Measurements from ENCODE around the gene MAML3.
"Not testable (repeated sequence)": the region's sequence is repeated elsewhere in the genome, so short reads cannot be mapped to it uniquely, and the experiment has no call there.

Gene MAML3

DNA sequence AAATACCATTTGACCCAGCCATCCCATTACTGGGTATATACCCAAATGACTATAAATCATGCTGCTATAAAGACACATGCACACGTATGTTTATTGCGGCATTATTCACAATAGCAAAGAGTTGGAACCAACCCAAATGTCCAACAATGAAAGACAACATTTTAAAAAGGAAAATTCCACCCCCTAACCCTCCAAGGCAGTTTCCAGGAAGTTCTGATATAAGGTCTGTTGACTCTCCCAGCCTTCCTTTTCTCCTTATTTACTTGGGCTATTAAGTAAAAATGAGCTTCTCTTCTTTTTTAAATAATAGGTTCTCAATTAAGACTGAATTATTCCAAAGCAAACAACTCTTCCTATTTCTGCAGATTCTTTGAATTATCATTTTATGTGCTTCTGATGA lies 209.1 kb downstream of the MAML3 start:
- H3K4me1 ChIP-seq (ENCODE audit: insufficient read depth, low read length); H3K27me3 ChIP-seq (ENCODE audit: insufficient read depth, low read length); H3K4me3 ChIP-seq (ENCODE audit: low read length); H3K9me3 ChIP-seq (ENCODE audit: insufficient read depth, low read depth, low read length); H3K27ac ChIP-seq (ENCODE audit: low read length); H3K9ac ChIP-seq (ENCODE audit: low read depth, low read length); H3K36me3 ChIP-seq (ENCODE audit: insufficient read depth, low read depth, low read length): not testable (repeated sequence)

DNA sequence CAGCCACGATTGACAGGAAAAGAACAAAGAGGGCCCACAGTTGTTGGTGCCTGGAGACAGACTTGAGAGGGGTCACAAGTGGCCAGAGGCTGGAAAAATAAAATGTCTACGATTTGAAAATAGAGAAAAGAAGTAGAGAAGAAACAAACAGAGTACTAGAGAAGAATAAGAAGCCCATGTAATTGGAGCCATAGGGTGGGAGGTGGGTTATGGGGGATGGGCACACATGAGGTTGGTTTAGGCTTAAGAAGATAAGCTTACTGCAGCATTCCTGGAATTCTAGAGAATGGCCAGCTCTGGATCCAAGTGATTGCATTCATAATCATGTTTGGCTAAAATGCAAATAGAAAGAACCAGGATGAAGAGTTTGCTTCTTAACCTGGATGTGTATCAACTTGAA lies 210.7 kb downstream of the MAML3 start:
- no peak overlapping the region for H3K9ac ChIP-seq (ENCODE audit: low read depth, low read length)
- no peak overlapping the region for H3K27ac ChIP-seq (ENCODE audit: low read length)
- H3K4me1 ChIP-seq (ENCODE audit: insufficient read depth, low read length), result peaks cover 7% of the 10 kb centered on the region; the same call in 1 of the 2 replicates
- H3K27me3 ChIP-seq (ENCODE audit: insufficient read depth, low read length), result no peaks in the 10 kb centered on the region
- peak overlapping the region; percentile 29; the same call in 1 of the 2 replicates for H3K4me3 ChIP-seq (ENCODE audit: low read length)
- H3K9me3 ChIP-seq (ENCODE audit: insufficient read depth, low read depth, low read length), result no peaks in the 10 kb centered on the region
- no peaks in the 10 kb centered on the region for H3K36me3 ChIP-seq (ENCODE audit: insufficient read depth, low read depth, low read length)

- H3K9ac ChIP-seq (ENCODE audit: low read depth, low read length), result no peak overlapping the region
- H3K36me3 ChIP-seq (ENCODE audit: insufficient read depth, low read depth, low read length), result no peaks in the 10 kb centered on the region
- no peak overlapping the region for H3K4me3 ChIP-seq (ENCODE audit: low read length)
- H3K4me1 ChIP-seq (ENCODE audit: insufficient read depth, low read length), result peaks cover 7% of the 10 kb centered on the region; the same call in 1 of the 2 replicates
- H3K9me3 ChIP-seq (ENCODE audit: insufficient read depth, low read depth, low read length), result no peaks in the 10 kb centered on the region
- H3K27ac ChIP-seq (ENCODE audit: low read length), result no peak overlapping the region
- H3K27me3 ChIP-seq (ENCODE audit: insufficient read depth, low read length), result no peaks in the 10 kb centered on the region
These were observed 211.7 kb downstream of the MAML3 start for GRCh38 chr4:139942241-139942640.

DNA sequence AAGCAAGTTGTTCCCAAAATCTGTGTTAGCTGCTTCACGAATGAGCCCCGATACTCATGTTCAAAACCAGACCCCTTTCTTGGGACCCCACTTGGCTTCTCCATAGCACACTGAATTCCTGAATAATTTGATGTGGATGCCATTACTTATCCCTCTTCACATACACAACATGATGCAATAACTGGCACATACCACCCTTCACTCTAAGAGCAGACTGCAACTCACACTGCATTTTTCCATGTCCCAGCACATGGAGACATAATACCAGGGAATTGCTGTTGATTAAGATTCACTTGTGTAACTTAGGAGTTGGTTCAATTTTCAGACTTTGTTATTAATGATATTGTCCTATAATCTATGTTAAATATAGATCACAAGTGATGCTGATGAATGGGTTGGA lies 213.4 kb downstream of the MAML3 start:
- Histone ChIP-seq H3K4me1 (ENCODE audit: insufficient read depth, low read length) (peaks cover 7% of the 10 kb centered on the region; the same call in 1 of the 2 replicates), H3K9ac (ENCODE audit: low read depth, low read length) (no peak overlapping the region), H3K27me3 (ENCODE audit: insufficient read depth, low read length) (no peaks in the 10 kb centered on the region), H3K4me3 (ENCODE audit: low read length) (no peak overlapping the region), H3K9me3 (ENCODE audit: insufficient read depth, low read depth, low read length) (no peaks in the 10 kb centered on the region), H3K27ac (ENCODE audit: low read length) (no peak overlapping the region), H3K36me3 (ENCODE audit: insufficient read depth, low read depth, low read length) (no peaks in the 10 kb centered on the region)

DNA sequence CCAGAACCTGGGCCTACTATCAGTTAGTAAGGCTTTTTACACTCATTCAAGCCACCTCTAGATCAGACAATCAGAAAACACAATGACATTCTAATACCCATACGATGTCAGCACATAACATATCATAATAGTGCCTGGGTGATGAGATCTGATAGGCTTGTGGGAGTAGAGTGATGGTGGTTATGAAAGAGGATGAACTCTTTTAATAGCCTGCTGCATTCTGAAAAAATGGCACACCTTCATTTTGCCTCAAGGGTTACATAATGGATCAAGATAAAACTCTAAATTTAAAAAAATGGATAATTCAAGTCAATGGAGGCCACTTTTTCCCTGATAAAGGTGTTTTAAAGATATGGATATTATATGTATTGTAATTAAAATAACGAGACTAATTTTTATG lies 215.6 kb downstream of the MAML3 start:
- no peak overlapping the region for H3K27ac ChIP-seq (ENCODE audit: low read length)
- H3K36me3 ChIP-seq (ENCODE audit: insufficient read depth, low read depth, low read length), result no peaks in the 10 kb centered on the region
- no peaks in the 10 kb centered on the region for H3K27me3 ChIP-seq (ENCODE audit: insufficient read depth, low read length)
- H3K9ac ChIP-seq (ENCODE audit: low read depth, low read length), result no peak overlapping the region
- H3K9me3 ChIP-seq (ENCODE audit: insufficient read depth, low read depth, low read length), result no peaks in the 10 kb centered on the region
- H3K4me3 ChIP-seq (ENCODE audit: low read length), result no peak overlapping the region
- H3K4me1 ChIP-seq (ENCODE audit: insufficient read depth, low read length), result peaks cover 8% of the 10 kb centered on the region; the same call in 1 of the 2 replicates

DNA sequence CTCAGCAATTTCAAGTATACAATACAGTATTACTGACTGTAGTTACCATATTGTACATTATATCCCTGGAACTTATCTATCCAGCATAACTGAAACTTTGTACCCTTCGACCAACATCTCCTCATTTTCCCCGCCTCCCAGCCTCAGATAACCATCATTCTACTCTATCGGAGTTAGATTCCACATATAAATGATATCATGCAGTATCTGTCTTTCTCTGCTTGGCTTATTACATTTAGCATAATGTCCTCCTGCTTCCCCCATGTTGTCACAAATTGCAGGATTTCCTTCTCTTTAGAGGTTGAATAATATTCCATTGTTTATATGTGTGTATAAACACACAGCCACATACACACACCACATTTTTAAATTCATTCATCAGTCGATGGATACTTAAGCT lies 218.1 kb downstream of the MAML3 start:
- Histone ChIP-seq H3K27ac (ENCODE audit: low read length) (no peak overlapping the region), H3K27me3 (ENCODE audit: insufficient read depth, low read length) (no peaks in the 10 kb centered on the region), H3K9me3 (ENCODE audit: insufficient read depth, low read depth, low read length) (no peaks in the 10 kb centered on the region), H3K4me1 (ENCODE audit: insufficient read depth, low read length) (peaks cover 11% of the 10 kb centered on the region; the same call in 1 of the 2 replicates), H3K36me3 (ENCODE audit: insufficient read depth, low read depth, low read length) (no peaks in the 10 kb centered on the region), H3K4me3 (ENCODE audit: low read length) (no peak overlapping the region), H3K9ac (ENCODE audit: low read depth, low read length) (no peak overlapping the region)

- Histone ChIP-seq H3K27ac (ENCODE audit: low read length) (no peak overlapping the region), H3K4me1 (ENCODE audit: insufficient read depth, low read length) (peaks cover 11% of the 10 kb centered on the region; the same call in 1 of the 2 replicates), H3K9ac (ENCODE audit: low read depth, low read length) (no peak overlapping the region), H3K9me3 (ENCODE audit: insufficient read depth, low read depth, low read length) (no peaks in the 10 kb centered on the region), H3K4me3 (ENCODE audit: low read length) (no peak overlapping the region), H3K27me3 (ENCODE audit: insufficient read depth, low read length) (no peaks in the 10 kb centered on the region), H3K36me3 (ENCODE audit: insufficient read depth, low read depth, low read length) (no peaks in the 10 kb centered on the region)
These were observed 219.2 kb downstream of the MAML3 start for GRCh38 chr4:139934708-139935195.

GRCh38 chr4:139934057-139934707 lies 219.8 kb downstream of the MAML3 start:
- Histone ChIP-seq H3K4me3 (ENCODE audit: low read length) (no peak overlapping the region), H3K9ac (ENCODE audit: low read depth, low read length) (no peak overlapping the region), H3K36me3 (ENCODE audit: insufficient read depth, low read depth, low read length) (no peaks in the 10 kb centered on the region), H3K27me3 (ENCODE audit: insufficient read depth, low read length) (no peaks in the 10 kb centered on the region), H3K4me1 (ENCODE audit: insufficient read depth, low read length) (peaks cover 11% of the 10 kb centered on the region; the same call in 1 of the 2 replicates), H3K9me3 (ENCODE audit: insufficient read depth, low read depth, low read length) (no peaks in the 10 kb centered on the region), H3K27ac (ENCODE audit: low read length) (no peak overlapping the region)

- H3K9me3 ChIP-seq (ENCODE audit: insufficient read depth, low read depth, low read length), result no peaks in the 10 kb centered on the region
- H3K4me3 ChIP-seq (ENCODE audit: low read length), result no peak overlapping the region
- H3K4me1 ChIP-seq (ENCODE audit: insufficient read depth, low read length), result peaks cover 11% of the 10 kb centered on the region; the same call in 1 of the 2 replicates
- no peaks in the 10 kb centered on the region for H3K36me3 ChIP-seq (ENCODE audit: insufficient read depth, low read depth, low read length)
- H3K9ac ChIP-seq (ENCODE audit: low read depth, low read length), result no peak overlapping the region
- no peak overlapping the region for H3K27ac ChIP-seq (ENCODE audit: low read length)
- no peaks in the 10 kb centered on the region for H3K27me3 ChIP-seq (ENCODE audit: insufficient read depth, low read length)
These were observed 220.4 kb downstream of the MAML3 start for GRCh38 chr4:139933541-139933940.

DNA sequence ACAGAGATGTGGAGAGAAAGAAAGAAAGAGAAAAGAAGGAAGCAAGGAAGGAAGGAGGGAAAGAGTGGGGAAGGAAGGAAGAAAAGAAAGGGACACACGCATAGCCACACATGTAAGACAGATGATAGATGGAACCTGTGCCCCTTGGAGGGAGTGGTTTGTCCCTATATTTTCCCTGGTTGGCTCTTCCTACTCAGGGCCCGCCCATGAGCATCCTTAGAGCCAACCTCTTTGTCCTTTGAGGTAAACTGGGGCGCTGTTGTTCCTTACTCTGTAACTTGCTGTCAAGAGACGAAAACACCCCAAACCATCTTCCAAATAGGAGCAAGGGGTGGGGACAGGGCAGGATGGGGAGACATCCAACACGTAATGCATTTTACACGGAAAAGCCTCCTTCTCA lies 220.9 kb downstream of the MAML3 start:
- Histone ChIP-seq H3K9ac (ENCODE audit: low read depth, low read length) (no peak overlapping the region), H3K27ac (ENCODE audit: low read length) (no peak overlapping the region), H3K4me1 (ENCODE audit: insufficient read depth, low read length) (peaks cover 11% of the 10 kb centered on the region; the same call in 1 of the 2 replicates), H3K36me3 (ENCODE audit: insufficient read depth, low read depth, low read length) (no peaks in the 10 kb centered on the region), H3K9me3 (ENCODE audit: insufficient read depth, low read depth, low read length) (no peaks in the 10 kb centered on the region), H3K27me3 (ENCODE audit: insufficient read depth, low read length) (no peaks in the 10 kb centered on the region), H3K4me3 (ENCODE audit: low read length) (no peak overlapping the region)

DNA sequence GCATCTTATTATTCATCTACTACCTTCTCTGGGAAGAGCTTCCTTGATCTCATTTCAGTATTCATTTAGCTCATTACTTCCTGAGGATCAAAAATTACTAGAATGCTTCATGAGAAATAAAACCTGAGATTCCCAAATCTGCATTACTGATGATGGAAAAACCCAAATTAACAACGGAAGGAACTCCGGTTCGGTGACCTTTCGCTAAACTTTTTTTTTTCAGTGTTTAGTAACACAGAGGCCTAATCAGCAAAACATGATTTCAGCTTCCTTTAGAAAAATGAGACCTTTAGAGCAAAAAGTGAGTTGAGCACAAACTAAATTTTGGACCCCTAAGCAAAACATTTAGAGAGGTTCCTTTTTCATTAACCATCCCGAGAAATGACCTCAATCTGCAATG lies 229.2 kb downstream of the MAML3 start:
- peaks cover 21% of the 10 kb centered on the region for H3K4me1 ChIP-seq (ENCODE audit: insufficient read depth, low read length)

GRCh38 chr4:139922406-139923024 lies 231.5 kb downstream of the MAML3 start:
- Histone ChIP-seq H3K36me3 (ENCODE audit: insufficient read depth, low read depth, low read length) (no peaks in the 10 kb centered on the region), H3K4me3 (ENCODE audit: low read length) (no peak overlapping the region), H3K27me3 (ENCODE audit: insufficient read depth, low read length) (no peaks in the 10 kb centered on the region), H3K4me1 (ENCODE audit: insufficient read depth, low read length) (peaks cover 21% of the 10 kb centered on the region), H3K27ac (ENCODE audit: low read length) (no peak overlapping the region), H3K9me3 (ENCODE audit: insufficient read depth, low read depth, low read length) (no peaks in the 10 kb centered on the region), H3K9ac (ENCODE audit: low read depth, low read length) (no peak overlapping the region)

More for the DNA sequence above, 229.2 kb downstream of the MAML3 start:
- H3K9me3 ChIP-seq (ENCODE audit: insufficient read depth, low read depth, low read length), result no peaks in the 10 kb centered on the region
- H3K27ac ChIP-seq (ENCODE audit: low read length), result no peak overlapping the region
- no peak overlapping the region for H3K4me3 ChIP-seq (ENCODE audit: low read length)
- H3K9ac ChIP-seq (ENCODE audit: low read depth, low read length), result no peak overlapping the region
- no peaks in the 10 kb centered on the region for H3K27me3 ChIP-seq (ENCODE audit: insufficient read depth, low read length)
- no peaks in the 10 kb centered on the region for H3K36me3 ChIP-seq (ENCODE audit: insufficient read depth, low read depth, low read length)

All from iPS-20b (cell line).